SK-N-SH (cell line): ENCODE results near the gene SPACDR. TPM values are rescaled to one million over a fixed set of nuclear protein-coding genes. Genes with fewer than 3 reads are reported as not detected.

Source experiments
- CTCF ChIA-PET: fragments of 300-600, 350-600 bp; formaldehyde crosslinking; extraction: SDS; loops from one replicate; lab custom pipeline; 2021; lab: Yijun Ruan, JAX
- POLR2A ChIA-PET: fragments of 350-600 bp; sonication (Branson Sonifier 250); formaldehyde crosslinking; extraction: SDS; loops from one replicate; lab custom pipeline; 2020; ENCODE audit warnings: antibody characterized with exemption, inconsistent platforms; lab: Yijun Ruan, JAX
- DNase-seq: peaks from one replicate; pipeline ENCODE4 v3.0.0; 2012
- H2AFZ ChIP-seq: fragments of 200-600 bp; sonication (generic); 2 replicates; pipeline ENCODE4 v1.8.1; 2016; ENCODE audit warnings: antibody characterized with exemption, mild to moderate bottlenecking, low read depth
- H3F3A ChIP-seq: fragments of 200-600 bp; sonication (generic); replicated peaks from 2 replicates; pipeline ENCODE3; 2016; ENCODE audit warnings: antibody characterized with exemption, mild to moderate bottlenecking; ENCODE audit not compliant: insufficient read depth
- H3K27ac ChIP-seq, 2 experiments: fragments of 200-500 bp in 1 of 2; fragments of 200-600 bp in 1 of 2; sonication (Bioruptor generic) in 1 of 2; sonication (generic), shearing (Covaris generic) in 1 of 2; 2 replicates each; pipeline versions ENCODE4 v1.5.1 to v1.6.1; 2014 to 2016; ENCODE audit warnings: low read depth in 2 of 2, inconsistent platforms in 1 of 2, low read length in 1 of 2, mild to moderate bottlenecking in 1 of 2, mixed read lengths in 1 of 2
- H3K27me3 ChIP-seq: fragments of 200-600 bp; sonication (generic), shearing (Covaris generic); 2 replicates; pipeline ENCODE4 v1.6.1; 2016; ENCODE audit warnings: mixed run types; ENCODE audit not compliant: insufficient read depth
- H3K36me3 ChIP-seq, 2 experiments: fragments of 200-500 bp in 1 of 2; fragments of 200-600 bp in 1 of 2; sonication (Bioruptor generic) in 1 of 2; sonication (generic) in 1 of 2; replicated peaks in 1 of 2; 2 replicates each; pipeline versions ENCODE3 to v1.5.1; 2014 to 2016; ENCODE audit warnings: low read length in 1 of 2, mild to moderate bottlenecking in 1 of 2; ENCODE audit not compliant: insufficient read depth in 2 of 2, control insufficient read depth in 1 of 2
- H3K4me1 ChIP-seq, 2 experiments: fragments of 200-500 bp in 1 of 2; fragments of 200-600 bp in 1 of 2; sonication (Bioruptor generic) in 1 of 2; sonication (generic), shearing (Covaris generic) in 1 of 2; 2 replicates each; pipeline versions ENCODE4 v1.5.1 to v1.6.1; 2014 to 2016; ENCODE audit warnings: low read depth in 1 of 2, low read length in 1 of 2, mixed run types in 1 of 2; ENCODE audit not compliant: insufficient read depth in 2 of 2, control insufficient read depth in 1 of 2
- H3K4me2 ChIP-seq: fragments of 200-600 bp; sonication (generic), shearing (Covaris generic); 2 replicates; pipeline ENCODE4 v1.6.1; 2017; ENCODE audit warnings: mixed run types
- H3K4me3 ChIP-seq, 2 experiments: fragments of 200-500 bp in 1 of 2; fragments of 200-600 bp in 1 of 2; sonication (Bioruptor generic) in 1 of 2; sonication (generic), shearing (Covaris generic) in 1 of 2; 2 replicates each; pipeline versions ENCODE4 v1.5.1 to v1.8.1; 2014 to 2016; ENCODE audit warnings: low read depth in 2 of 2, inconsistent platforms in 1 of 2, low read length in 1 of 2, mild to moderate bottlenecking in 1 of 2, mixed read lengths in 1 of 2, moderate library complexity in 1 of 2
- H3K79me2 ChIP-seq: fragments of 200-600 bp; sonication (generic); 2 replicates; pipeline ENCODE4 v1.8.1; 2017; ENCODE audit warnings: mild to moderate bottlenecking; ENCODE audit not compliant: insufficient read depth
- H3K9ac ChIP-seq: fragments of 200-600 bp; sonication (generic); 2 replicates; pipeline ENCODE4 v1.6.1; 2017; ENCODE audit warnings: mixed run types
- H3K9me2 ChIP-seq: fragments of 200-600 bp; sonication (generic); 2 replicates; pipeline ENCODE4 v1.6.1; 2017; ENCODE audit warnings: mixed run types
- H3K9me3 ChIP-seq: fragments of 200-600 bp; sonication (generic); 2 replicates; pipeline ENCODE4 v1.6.1; 2017; ENCODE audit warnings: mixed run types, mild to moderate bottlenecking, moderate library complexity
- H4K20me1 ChIP-seq: fragments of 200-600 bp; sonication (generic); 2 replicates; pipeline ENCODE4 v1.6.1; 2017; ENCODE audit warnings: mild to moderate bottlenecking, mixed run types; ENCODE audit not compliant: insufficient read depth
- CHD2 ChIP-seq: fragments of 150-350 bp; IDR thresholded peaks from 2 replicates; pipeline ENCODE4 v1.6.1; 2018; ENCODE audit warnings: low read length; ENCODE audit not compliant: partially characterized antibody
- ELF1 ChIP-seq: IDR thresholded peaks from 2 replicates; pipeline ENCODE4 v1.4.0; 2012
- FOSL2 ChIP-seq: IDR thresholded peaks from 2 replicates; pipeline ENCODE4 v1.4.0; 2012; ENCODE audit warnings: low read depth, mild to moderate bottlenecking, moderate library complexity, borderline replicate concordance
- FOXM1 ChIP-seq: IDR thresholded peaks from 2 replicates; pipeline ENCODE4 v1.4.0; 2012; ENCODE audit warnings: low read depth, mild to moderate bottlenecking
- GABPA ChIP-seq: IDR thresholded peaks from 2 replicates; pipeline ENCODE4 v1.4.0; 2012; ENCODE audit warnings: low read depth, mild to moderate bottlenecking
- GATA2 ChIP-seq: sonication (generic); formaldehyde crosslinking; IDR thresholded peaks from 2 replicates; pipeline ENCODE4 v1.5.0; 2020; ENCODE audit warnings: mild to moderate bottlenecking, missing genetic modification reagents
- JUND ChIP-seq: IDR thresholded peaks from 2 replicates; pipeline ENCODE4 v1.4.0; 2012
- MXI1 ChIP-seq: IDR thresholded peaks from 2 replicates; pipeline ENCODE4 v1.6.1; 2012; ENCODE audit warnings: mild to moderate bottlenecking, low read depth, low read length, improper control_type of control experiment
- NFIC ChIP-seq: IDR thresholded peaks from 2 replicates; pipeline ENCODE4 v1.4.0; 2012; ENCODE audit warnings: borderline replicate concordance
- NRF1 ChIP-seq: IDR thresholded peaks from 2 replicates; pipeline ENCODE4 v1.6.1; 2012; ENCODE audit warnings: low read depth, mild to moderate bottlenecking, low read length
- POLR2AphosphoS5 ChIP-seq: IDR thresholded peaks from 2 replicates; pipeline ENCODE4 v1.6.1; 2012; ENCODE audit warnings: low read depth, low read length
- RCOR1 ChIP-seq: fragments of 150-350 bp; IDR thresholded peaks from 2 replicates; pipeline ENCODE4 v1.6.1; 2017; ENCODE audit warnings: antibody characterized with exemption, low read length
- RFX5 ChIP-seq: IDR thresholded peaks from 2 replicates; pipeline ENCODE4 v1.6.1; 2012; ENCODE audit warnings: mild to moderate bottlenecking, improper control_type of control experiment, low read length
- RXRA ChIP-seq: IDR thresholded peaks from 2 replicates; pipeline ENCODE4 v1.4.0; 2012; ENCODE audit warnings: low read depth, mild to moderate bottlenecking, borderline replicate concordance
- SMC3 ChIP-seq: IDR thresholded peaks from 2 replicates; pipeline ENCODE4 v1.6.1; 2012; ENCODE audit warnings: low read depth, low read length, improper control_type of control experiment
- TAF1 ChIP-seq: IDR thresholded peaks from 2 replicates; pipeline ENCODE4 v1.6.1; 2012; ENCODE audit warnings: low read depth, mild to moderate bottlenecking, low read length, moderate library complexity, borderline replicate concordance
- TEAD4 ChIP-seq: IDR thresholded peaks from 2 replicates; pipeline ENCODE4 v1.4.0; 2012; ENCODE audit warnings: mild to moderate bottlenecking, borderline replicate concordance; ENCODE audit not compliant: insufficient read depth
- YY1 ChIP-seq: IDR thresholded peaks from 2 replicates; pipeline ENCODE4 v1.4.0; 2012; ENCODE audit warnings: low read depth, mild to moderate bottlenecking
- WGBS: methylation state at CpG from one replicate; pipeline ENCODE4 v1.1.6; 2017; ENCODE audit warnings: low lambda C conversion rate; 5-methylcytosine and 5-hydroxymethylcytosine counted together
- polyA plus RNA-seq, 3 experiments: library from polyadenylated mRNA; depleted of rRNA; stranded (reverse); fragments of >200 nt; gene quantifications; 2 replicates each; pipeline ENCODE4 v1.2.3, GENCODE V29; 2012
- TF ChIP-seq, protein P1 (sequence below): fragments of 200-600 bp; sonication (generic); IDR thresholded peaks from 2 replicates; pipeline ENCODE4 v1.6.1; 2017; ENCODE audit warnings: antibody characterized with exemption, mild to moderate bottlenecking, moderate library complexity
- TF ChIP-seq, protein P2 (sequence below): IDR thresholded peaks from 2 replicates; pipeline ENCODE4 v1.4.0; 2012; ENCODE audit warnings: low read depth

The SPACDR gene
- polyA plus RNA-seq, 1 of the 3 experiments (the other 2 are of a cell fraction) = 1.5 TPM

DNA sequence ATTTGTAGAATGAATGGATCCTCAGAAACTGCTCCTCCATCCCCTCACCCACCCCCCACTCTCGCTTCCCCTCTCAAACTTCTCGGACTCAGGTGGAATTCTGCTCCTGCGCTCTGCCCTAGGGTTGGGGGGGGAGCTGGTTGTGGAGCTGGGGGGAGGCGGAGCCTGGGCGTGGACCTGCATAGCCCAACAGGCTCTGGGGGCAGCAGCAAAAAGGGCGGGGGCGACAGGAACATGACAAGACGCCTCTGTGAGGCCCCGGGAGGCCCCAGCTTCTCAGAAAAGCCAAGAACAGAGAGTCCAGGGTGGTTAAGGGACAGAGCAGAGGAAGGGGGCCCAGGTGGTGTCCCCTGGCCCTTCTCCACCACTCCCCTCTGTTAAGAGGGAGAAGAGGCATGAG is 11.5 kb upstream of the SPACDR start:
- no peaks in the 10 kb centered on the region for H3K9me3 ChIP-seq
- H3K79me2 ChIP-seq = peaks cover 42% of the 10 kb centered on the region
- no peak overlapping the region for H3K9ac ChIP-seq
- H3K27me3 ChIP-seq = no peaks in the 10 kb centered on the region
- no peak for TF ChIP-seq FOSL2
- no peak for TF ChIP-seq TEAD4
- no peak for TF ChIP-seq RXRA
- no peak for TF ChIP-seq ELF1
- no peak for TF ChIP-seq RCOR1
- TF ChIP-seq NRF1 = no peak
- TF ChIP-seq SMC3 = no peak
- TF ChIP-seq CHD2 = no peak
- no peak for TF ChIP-seq NFIC
- ChIA-PET CTCF (interaction anchor here (1.0 to 5.9 kb wide), 8 partner anchors 7 to 377 kb away, joined by 3 to 35 read pairs (median 13); partner anchors contain the start of gene SLC12A9), POLR2A (no interaction called here)
- H3K4me2 ChIP-seq = peak overlapping the region; percentile 99; the same call in 1 of the 2 replicates
- 90% methylated on average over 9 of the region's 9 CpGs for WGBS
- no peaks in the 10 kb centered on the region for H3K9me2 ChIP-seq
- peaks cover 4% of the 10 kb centered on the region for H3F3A ChIP-seq
- peaks cover 5 to 16% of the 10 kb centered on the region in 2 experiments for H3K36me3 ChIP-seq
- H3K27ac ChIP-seq = no peak overlapping the region
- peaks cover 15% of the 10 kb centered on the region; the same call in 1 of the 2 replicates for H4K20me1 ChIP-seq
- H3K4me3 ChIP-seq = no peak overlapping the region
- no peak overlapping the region for H2AFZ ChIP-seq
- peak; percentile 28 for DNase-seq
- peaks cover 16 to 22% of the 10 kb centered on the region in 2 experiments; a peak in 3 of 4 replicates for H3K4me1 ChIP-seq

DNA sequence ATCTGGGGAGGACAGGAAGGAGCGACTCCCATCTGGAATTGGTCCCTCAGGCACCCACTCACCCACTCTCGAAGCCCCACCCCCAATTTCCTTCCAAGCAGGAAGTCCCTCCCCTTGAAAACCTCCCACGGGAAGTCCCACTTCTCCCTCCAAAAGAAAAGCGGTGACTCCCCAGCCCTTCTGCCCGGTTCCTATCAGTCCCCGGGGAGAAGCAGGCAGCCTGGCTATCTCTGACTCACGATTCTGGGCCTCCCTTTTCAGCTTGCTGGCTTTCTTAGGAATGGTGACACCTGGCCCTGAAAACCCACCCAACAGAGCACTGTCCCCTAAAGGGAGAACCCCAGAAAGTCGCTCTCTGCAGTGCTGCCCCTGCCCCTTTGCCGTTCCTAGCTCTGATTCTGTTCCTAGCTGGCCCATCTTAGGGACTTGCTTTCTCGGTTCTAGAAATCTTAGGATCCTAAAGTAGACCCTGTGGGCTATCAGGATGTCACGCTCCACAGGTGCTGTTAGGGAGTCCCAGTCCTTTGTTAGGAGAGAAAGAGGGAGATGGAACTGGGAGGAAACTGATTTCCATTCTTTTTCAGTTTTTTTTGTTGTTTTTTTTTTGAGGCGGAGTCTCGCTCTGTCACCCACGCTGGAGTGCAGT is 8.9 kb upstream of the SPACDR start:
- ChIA-PET CTCF (interaction anchor here (1.5 to 3.3 kb wide), 4 partner anchors 10 to 91 kb away, joined by 6 to 29 read pairs (median 17); partner anchors contain the start of gene NYAP1), POLR2A (interaction anchor here (0.7 kb wide), 1 partner anchor 18 kb away, joined by 3 read pairs; no protein-coding TSS in a partner anchor)
- TF ChIP-seq FOSL2 = no peak
- TF ChIP-seq GABPA = peak; percentile 38; the same call in 1 of the 2 replicates
- Histone ChIP-seq H3K9me2 (no peaks in the 10 kb centered on the region), H3K4me3 (no peak overlapping the region), H3K4me2 (no peak overlapping the region), H3F3A (peaks cover 4% of the 10 kb centered on the region), H3K27me3 (no peaks in the 10 kb centered on the region), H4K20me1 (peaks cover 15% of the 10 kb centered on the region; the same call in 1 of the 2 replicates), H2AFZ (no peak overlapping the region), H3K9ac (no peak overlapping the region), H3K79me2 (peaks cover 32% of the 10 kb centered on the region), H3K4me1 (peaks cover 12 to 25% of the 10 kb centered on the region in 2 experiments; a peak in 3 of 4 replicates), H3K9me3 (no peaks in the 10 kb centered on the region), H3K27ac (no peak overlapping the region), H3K36me3 (peaks cover 5 to 18% of the 10 kb centered on the region in 2 experiments)
- WGBS = 77% methylated on average over 14 of the region's 14 CpGs
- DNase-seq = peak; percentile 42

DNA sequence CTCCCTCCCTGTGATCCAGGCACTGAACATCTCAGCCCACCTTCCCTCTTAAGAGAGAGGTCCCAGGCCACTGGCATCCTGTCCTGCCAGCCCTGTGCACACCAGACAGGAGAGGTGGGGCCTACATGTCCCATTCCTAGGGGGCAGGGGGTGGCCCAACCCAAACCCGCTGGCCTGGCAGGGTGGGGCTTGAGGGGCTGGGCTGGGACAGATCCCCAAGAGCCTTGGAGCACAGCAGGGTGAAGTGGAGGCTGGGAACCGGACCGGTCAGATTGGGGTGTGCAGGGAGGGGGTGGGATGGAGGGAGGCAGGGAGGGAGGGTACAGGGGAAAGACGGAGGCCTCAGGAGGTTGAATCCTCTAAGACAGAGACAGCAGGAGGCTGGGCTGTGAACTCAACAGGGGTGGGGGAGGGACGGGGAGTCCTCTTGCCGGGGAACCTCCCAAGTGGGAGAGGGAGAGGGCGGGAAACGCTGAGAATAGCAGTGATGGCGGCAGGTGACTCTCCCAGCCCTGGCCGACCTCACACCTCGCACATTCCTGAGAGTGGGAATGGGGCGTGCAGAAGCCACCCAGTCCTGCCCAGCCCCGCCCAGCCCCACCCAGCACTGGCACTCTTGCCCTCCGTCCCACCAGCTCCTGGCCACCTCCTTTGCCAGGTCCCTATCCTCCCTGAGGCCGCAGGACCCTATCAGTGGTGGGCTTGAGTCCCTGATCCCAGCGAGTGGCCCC is 8.2 kb upstream of the SPACDR start:
- CTCF ChIA-PET = interaction anchor here (2.5 to 3.3 kb wide), 2 partner anchors 11 to 92 kb away, joined by 10 to 29 read pairs; no protein-coding TSS in a partner anchor
- peaks cover 11 to 24% of the 10 kb centered on the region in 2 experiments; a peak in 3 of 4 replicates for H3K4me1 ChIP-seq
- no peak overlapping the region for H3K4me2 ChIP-seq
- no peak overlapping the region for H3K4me3 ChIP-seq
- no peak overlapping the region for H2AFZ ChIP-seq
- peaks cover 5 to 18% of the 10 kb centered on the region in 2 experiments for H3K36me3 ChIP-seq
- no peaks in the 10 kb centered on the region for H3K9me3 ChIP-seq
- H4K20me1 ChIP-seq = peaks cover 11% of the 10 kb centered on the region; the same call in 1 of the 2 replicates
- H3K79me2 ChIP-seq = peaks cover 25% of the 10 kb centered on the region
- WGBS = 87% methylated on average over 14 of the region's 16 CpGs
- no peak overlapping the region for H3K9ac ChIP-seq
- H3K27ac ChIP-seq = no peak overlapping the region
- POLR2A ChIA-PET = no interaction called here
- no peak for DNase-seq
- H3K27me3 ChIP-seq = no peaks in the 10 kb centered on the region
- H3F3A ChIP-seq = peaks cover 4% of the 10 kb centered on the region
- no peaks in the 10 kb centered on the region for H3K9me2 ChIP-seq
- TF ChIP-seq FOXM1 (no peak), RFX5 (no peak), MXI1 (no peak), YY1 (no peak), NRF1 (no peak), RXRA (no peak), GATA2 (CRISPR knock-in tag) (no peak), POLR2AphosphoS5 (no peak), JUND (no peak), ELF1 (no peak), SMC3 (no peak), TAF1 (no peak), RCOR1 (no peak)
- TF ChIP-seq, protein P1, sequence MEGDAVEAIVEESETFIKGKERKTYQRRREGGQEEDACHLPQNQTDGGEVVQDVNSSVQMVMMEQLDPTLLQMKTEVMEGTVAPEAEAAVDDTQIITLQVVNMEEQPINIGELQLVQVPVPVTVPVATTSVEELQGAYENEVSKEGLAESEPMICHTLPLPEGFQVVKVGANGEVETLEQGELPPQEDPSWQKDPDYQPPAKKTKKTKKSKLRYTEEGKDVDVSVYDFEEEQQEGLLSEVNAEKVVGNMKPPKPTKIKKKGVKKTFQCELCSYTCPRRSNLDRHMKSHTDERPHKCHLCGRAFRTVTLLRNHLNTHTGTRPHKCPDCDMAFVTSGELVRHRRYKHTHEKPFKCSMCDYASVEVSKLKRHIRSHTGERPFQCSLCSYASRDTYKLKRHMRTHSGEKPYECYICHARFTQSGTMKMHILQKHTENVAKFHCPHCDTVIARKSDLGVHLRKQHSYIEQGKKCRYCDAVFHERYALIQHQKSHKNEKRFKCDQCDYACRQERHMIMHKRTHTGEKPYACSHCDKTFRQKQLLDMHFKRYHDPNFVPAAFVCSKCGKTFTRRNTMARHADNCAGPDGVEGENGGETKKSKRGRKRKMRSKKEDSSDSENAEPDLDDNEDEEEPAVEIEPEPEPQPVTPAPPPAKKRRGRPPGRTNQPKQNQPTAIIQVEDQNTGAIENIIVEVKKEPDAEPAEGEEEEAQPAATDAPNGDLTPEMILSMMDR = no peak
- TF ChIP-seq, protein P2, sequence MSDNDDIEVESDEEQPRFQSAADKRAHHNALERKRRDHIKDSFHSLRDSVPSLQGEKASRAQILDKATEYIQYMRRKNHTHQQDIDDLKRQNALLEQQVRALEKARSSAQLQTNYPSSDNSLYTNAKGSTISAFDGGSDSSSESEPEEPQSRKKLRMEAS = no peak
